SK-N-MC (cell line): Measurements from ENCODE around the gene ZNF862.
"Not testable (repeated sequence)": the region's sequence is repeated elsewhere in the genome, so short reads cannot be mapped to it uniquely, and the experiment has no call there.

ENCODE experiments used
- EZH2 ChIP-seq: fragments of 200-600 bp; sonication (generic); IDR thresholded peaks from one replicate; pipeline ENCODE4 v1.6.1; 2017; ENCODE audit warnings: antibody characterized with exemption
- FOXP2 ChIP-seq: optimal IDR thresholded peaks from 2 replicates; pipeline ENCODE3; 2011; ENCODE audit warnings: mild to moderate bottlenecking, moderate library complexity; ENCODE audit not compliant: insufficient read depth; ENCODE audit errors: extremely low read length, control extremely low read depth
- POLR2AphosphoS5 ChIP-seq: IDR thresholded peaks from 2 replicates; pipeline ENCODE4 v1.6.1; 2012; ENCODE audit warnings: mild to moderate bottlenecking, low read depth, low read length, borderline replicate concordance

DNA sequence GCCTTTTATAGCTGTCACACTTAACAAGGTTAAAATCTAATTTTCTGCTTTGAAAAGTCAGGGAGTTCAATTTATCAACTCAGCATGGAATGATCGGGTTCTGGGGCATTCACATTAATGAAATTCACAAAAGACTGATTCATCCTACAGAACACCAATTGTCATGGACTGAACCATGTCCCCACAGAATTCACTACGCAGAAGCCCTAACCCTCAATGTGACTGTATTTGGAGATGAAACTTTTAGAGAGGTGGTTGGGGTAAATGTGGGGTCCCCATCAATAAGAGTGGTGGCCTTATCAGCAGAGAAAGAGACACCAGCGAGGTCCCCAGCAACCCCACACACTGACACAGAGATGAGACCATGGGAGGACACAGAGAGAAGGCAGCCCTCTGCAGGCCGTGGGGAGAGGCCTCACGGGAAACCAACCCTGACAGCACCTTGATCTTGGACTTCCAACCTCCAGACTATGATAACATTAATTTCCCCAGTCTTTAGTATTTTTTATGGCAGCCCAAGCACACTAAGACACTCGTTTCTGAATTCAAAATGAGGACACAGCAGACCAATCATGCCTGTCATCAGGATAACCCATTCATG lies 69.7 kb downstream of the ZNF862 start:
- TF ChIP-seq EZH2, POLR2AphosphoS5, FOXP2: not testable (repeated sequence)
